Middle frontal gyrus (tissue), 1 donor: Measurements from ENCODE around the gene CELF1.
"Not testable (repeated sequence)": the region's sequence is repeated elsewhere in the genome, so short reads cannot be mapped to it uniquely, and the experiment has no call there.

Source experiments
- DNase-seq: peaks from one replicate; pipeline ENCODE4 v3.0.0-alpha.2; 2015; ENCODE audit warnings: low spot score; ENCODE audit errors: extremely low spot score

Gene CELF1

DNA sequence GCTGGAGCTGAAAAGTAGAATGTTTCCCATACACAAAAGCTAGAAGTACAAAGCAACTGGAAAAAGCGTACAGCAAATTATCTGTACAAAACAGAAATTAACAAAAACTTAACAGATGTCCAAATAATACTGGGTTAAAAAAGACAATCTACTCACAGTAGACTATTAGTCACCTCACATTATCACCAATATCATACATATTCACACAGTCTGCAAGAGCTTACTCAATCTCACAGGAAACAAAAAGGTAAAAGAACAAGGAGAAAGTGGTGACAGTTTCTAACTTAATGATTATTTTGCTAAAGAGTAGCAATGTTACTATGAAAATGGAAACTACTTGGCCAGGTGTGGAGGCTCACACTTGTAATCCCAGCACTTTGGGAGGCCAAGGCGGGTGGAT lies 11.9 kb downstream of the CELF1 start:
- no peak for DNase-seq

- no peak for DNase-seq
Observed at GRCh38 chr11:47539681-47540039, 13.3 kb downstream of the CELF1 start.

GRCh38 chr11:47538741-47539565 lies 14.0 kb downstream of the CELF1 start:
- DNase-seq = no peak

GRCh38 chr11:47536915-47537314 lies 16.0 kb downstream of the CELF1 start:
- no peak for DNase-seq

- no peak for DNase-seq
Observed at GRCh38 chr11:47534704-47535251, 18.2 kb downstream of the CELF1 start.

DNA sequence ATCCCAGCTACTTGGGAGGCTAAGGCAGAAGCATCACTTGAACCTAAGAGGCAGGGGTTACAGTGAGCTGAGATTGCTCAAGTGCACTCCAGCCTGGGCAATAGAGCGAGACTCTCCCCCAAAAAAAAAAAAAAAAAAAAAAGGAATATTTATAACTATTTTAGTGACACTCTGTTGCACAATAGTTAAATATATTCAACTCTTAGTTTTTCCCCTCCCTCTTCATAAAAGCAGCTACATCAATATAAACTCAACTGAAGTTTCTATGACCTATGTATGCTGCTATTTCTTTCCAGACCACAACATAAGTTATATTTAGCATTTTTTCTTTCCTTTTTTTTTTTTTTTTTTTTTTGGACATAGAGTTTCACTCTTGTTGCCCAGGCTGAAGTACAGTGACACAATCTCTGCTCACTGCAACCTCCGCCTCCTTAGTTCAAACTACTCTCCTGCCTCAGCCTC lies 19.2 kb downstream of the CELF1 start:
- no peak for DNase-seq

- DNase-seq = no peak
Observed at GRCh38 chr11:47532597-47533213, 20.2 kb downstream of the CELF1 start.

GRCh38 chr11:47531666-47532065 lies 21.3 kb downstream of the CELF1 start:
- DNase-seq = no peak

- not testable (repeated sequence) for DNase-seq
Observed at GRCh38 chr11:47530721-47531120, 22.2 kb downstream of the CELF1 start.

DNA sequence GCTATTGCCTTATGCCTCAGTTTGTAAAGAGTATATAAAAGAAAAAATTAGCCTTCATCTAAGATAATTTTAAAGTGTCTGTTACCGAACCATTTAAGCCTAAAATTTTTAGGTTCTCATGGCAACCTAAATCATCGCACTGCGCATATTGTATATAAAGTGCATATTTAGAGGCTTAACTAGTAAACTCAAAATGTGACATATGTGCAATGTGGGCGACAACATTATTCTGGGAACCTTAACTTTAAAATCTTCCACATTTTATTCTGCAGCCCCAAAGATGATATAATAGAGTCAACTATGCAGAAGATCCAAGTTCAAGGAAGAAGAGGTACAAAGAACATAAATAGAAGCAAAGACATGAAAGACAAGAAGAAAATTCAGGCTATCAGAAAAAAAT lies 23.0 kb downstream of the CELF1 start:
- no peak for DNase-seq

- no peak for DNase-seq
Observed at GRCh38 chr11:47527186-47527585, 25.7 kb downstream of the CELF1 start.

DNA sequence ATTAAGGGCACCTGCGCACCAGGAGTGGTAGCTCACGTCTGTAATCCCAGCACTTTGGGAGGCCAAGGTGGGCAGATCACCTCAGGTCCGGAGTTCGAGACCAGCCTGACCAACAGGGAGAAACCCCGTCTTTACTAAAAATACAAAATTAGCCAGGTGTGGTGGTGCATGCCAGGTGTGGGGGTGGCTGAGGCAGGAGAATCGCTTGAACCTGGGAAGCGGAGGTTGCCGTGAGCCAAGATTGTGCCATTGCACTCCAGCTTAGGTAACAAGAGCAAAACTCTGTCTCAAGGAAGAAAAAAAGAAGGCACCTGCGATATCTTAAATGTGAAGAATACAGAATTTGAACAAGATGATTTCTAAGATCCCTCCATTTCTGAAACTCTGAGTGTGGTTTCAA lies 26.9 kb downstream of the CELF1 start:
- DNase-seq = not testable (repeated sequence)

- peak; percentile 27 for DNase-seq
Observed at GRCh38 chr11:47524291-47524874, 28.5 kb downstream of the CELF1 start.

GRCh38 chr11:47523490-47524225 lies 29.3 kb downstream of the CELF1 start:
- DNase-seq = no peak

DNA sequence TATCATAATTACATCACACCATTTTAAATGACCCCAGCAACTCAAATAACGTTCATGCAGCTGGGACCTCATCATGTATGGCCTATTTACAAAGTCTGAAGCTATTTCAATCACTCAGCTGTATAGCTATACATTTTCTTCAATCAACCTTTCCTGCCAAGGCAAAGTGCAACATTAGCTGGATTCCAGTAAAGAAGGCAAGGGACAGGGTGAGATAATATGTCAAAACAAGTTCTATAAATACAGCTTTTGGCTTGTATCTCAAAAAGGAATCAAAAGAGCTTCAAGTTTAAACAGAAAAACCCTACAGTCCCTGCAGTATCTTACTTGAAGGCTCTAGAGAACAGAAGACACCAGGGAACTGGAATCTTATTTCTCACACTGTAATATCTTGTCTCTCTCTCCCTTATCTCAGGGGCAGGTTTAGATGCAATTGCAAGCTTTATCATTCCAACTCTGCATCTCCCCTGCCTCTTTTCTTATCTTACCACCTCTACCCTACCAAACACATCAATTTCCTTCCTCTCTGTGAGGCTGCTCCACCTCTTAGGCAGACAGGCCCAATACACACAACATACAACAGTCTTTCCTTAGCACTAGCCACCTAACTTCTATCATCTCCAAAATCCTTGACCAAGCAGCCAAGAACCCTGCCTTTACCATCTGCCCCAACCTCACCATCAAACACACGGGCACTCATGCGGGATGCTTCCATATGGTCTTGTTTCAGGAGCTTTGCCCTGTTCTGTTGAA lies 34.5 kb downstream of the CELF1 start:
- no peak for DNase-seq

DNA sequence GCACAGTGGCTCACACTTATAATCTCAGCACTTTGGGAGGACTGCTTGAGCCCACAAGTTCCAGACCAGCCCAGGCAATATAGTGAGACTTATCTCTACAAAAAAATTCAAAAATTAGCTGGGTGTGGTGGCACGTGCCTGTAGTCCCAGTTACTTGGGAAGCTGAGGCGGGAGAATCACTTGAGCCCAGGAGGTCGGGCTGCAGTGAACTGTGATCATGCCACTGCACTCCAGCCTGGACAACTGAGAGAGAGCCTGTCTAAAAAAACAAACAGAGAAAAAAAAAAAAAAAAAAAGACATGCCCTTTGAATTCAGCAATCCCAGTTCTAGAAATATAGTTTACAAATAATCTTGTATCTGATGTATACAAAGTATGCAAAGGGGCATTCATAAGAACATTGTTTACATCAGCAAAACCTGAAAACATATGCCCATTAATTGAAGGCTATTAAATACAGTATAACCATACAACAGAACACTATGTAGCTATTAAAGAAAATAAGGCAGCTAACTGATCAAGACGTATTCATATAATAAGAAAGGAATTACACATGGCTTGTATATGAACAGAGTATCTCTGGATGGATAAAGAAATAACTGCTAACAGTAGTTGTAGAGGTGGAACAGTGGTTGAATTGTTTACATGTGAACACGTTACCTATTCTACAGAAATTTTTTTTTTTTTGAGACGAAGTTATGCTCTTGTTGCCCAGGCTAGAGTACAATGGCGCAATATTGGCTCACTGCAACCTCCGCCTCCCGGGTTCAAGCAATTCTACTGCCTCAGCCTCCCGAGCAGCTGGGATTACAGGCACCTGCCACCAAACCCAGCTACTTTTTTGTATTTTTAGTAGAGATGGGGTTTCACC lies 35.7 kb downstream of the CELF1 start:
- no peak for DNase-seq

DNA sequence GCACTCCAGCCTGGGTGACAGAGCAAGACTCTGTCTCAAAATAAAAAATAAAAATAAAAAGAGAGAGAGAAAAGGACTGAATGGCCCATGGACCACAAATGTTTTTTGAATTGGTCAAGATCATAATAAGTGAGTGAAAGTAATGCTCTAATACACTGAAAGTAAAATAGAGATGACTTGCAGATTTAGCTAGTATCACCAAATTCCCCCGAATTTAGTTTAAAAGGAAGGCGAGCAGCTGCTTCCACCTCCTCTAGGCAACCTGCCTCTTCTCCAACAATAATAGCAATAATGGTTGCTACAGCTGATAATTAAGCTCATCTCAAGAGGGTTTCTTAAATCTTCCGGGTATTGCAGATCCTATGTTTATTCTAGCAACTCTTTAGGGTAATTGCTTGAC lies 36.8 kb downstream of the CELF1 start:
- DNase-seq = no peak

- peak; percentile 56 for DNase-seq
Observed at GRCh38 chr11:47514825-47515647, 37.9 kb downstream of the CELF1 start.

DNA sequence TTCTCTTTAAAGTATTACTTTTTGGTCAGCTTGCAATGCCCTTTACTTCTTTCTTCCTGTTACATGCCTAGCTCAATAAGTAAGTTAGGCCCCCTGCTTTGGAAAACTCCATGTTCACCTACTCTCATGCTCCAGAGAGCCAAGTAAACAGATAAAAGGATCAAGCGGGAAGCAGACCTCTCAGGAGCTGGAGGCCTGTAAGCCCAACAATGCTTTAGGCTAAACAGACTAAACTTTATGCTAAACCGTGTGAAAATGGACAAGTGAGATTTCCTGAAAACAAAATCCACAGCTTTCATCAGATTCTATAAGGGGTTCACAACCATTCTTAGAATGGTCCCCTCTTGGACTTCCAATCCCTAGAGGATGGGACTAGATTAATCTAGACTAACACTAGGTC lies 40.2 kb downstream of the CELF1 start:
- no peak for DNase-seq
